HL-60 (cell line): Measurements from ENCODE around the gene CFAP141.

ENCODE experiments used
- GABPA ChIP-seq: IDR thresholded peaks from 2 replicates; pipeline ENCODE4 v1.6.1; 2012; ENCODE audit warnings: low read depth
- POLR2AphosphoS5 ChIP-seq: IDR thresholded peaks from 2 replicates; pipeline ENCODE4 v1.6.1; 2012; ENCODE audit warnings: low read depth
- SPI1 ChIP-seq: IDR thresholded peaks from 2 replicates; pipeline ENCODE4 v1.6.1; 2012; ENCODE audit warnings: low read depth, mild to moderate bottlenecking, borderline replicate concordance
- TF ChIP-seq, protein P1 (sequence below): IDR thresholded peaks from one replicate; pipeline ENCODE4 v1.5.1; 2011; ENCODE audit warnings: low read length, control low read depth, inconsistent platforms; ENCODE audit not compliant: insufficient read depth

DNA sequence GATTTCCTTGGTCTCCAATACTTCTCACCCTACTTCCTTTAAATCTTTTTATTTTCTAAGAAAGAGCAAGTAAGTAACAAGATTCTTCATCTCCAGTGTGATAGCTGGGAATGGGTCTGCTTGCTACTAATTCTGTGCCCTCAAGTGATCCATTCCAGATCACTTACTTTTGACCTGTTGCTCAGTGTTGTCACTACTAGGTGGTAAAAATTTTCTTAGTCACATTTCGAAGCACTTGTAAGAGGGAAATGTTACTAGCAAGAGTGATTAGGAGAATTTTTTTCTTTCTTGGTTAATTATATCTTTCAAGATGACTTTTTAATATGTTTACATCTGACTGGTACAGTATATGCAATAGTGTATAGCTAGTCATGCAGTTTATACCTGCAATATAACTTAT lies 16.8 kb upstream of the CFAP141 start:
- TF ChIP-seq SPI1 (no peak), POLR2AphosphoS5 (no peak), GABPA (no peak)
- TF ChIP-seq, protein P1, sequence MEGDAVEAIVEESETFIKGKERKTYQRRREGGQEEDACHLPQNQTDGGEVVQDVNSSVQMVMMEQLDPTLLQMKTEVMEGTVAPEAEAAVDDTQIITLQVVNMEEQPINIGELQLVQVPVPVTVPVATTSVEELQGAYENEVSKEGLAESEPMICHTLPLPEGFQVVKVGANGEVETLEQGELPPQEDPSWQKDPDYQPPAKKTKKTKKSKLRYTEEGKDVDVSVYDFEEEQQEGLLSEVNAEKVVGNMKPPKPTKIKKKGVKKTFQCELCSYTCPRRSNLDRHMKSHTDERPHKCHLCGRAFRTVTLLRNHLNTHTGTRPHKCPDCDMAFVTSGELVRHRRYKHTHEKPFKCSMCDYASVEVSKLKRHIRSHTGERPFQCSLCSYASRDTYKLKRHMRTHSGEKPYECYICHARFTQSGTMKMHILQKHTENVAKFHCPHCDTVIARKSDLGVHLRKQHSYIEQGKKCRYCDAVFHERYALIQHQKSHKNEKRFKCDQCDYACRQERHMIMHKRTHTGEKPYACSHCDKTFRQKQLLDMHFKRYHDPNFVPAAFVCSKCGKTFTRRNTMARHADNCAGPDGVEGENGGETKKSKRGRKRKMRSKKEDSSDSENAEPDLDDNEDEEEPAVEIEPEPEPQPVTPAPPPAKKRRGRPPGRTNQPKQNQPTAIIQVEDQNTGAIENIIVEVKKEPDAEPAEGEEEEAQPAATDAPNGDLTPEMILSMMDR = no peak
